C4-2B (cell line): ENCODE data around the gene LTBP4.

Source experiments
- CTCF ChIP-seq: fragments of 450-650 bp; conservative IDR thresholded peaks from 2 replicates; pipeline ENCODE4 v1.5.1; 2017; ENCODE audit warnings: mild to moderate bottlenecking
- ZFX ChIP-seq: fragments of 450-650 bp; IDR thresholded peaks from 2 replicates; pipeline ENCODE4 v1.6.1; 2017

- no peak for TF ChIP-seq CTCF
- no peak for TF ChIP-seq ZFX
Measured at GRCh38 chr19:40672573-40673299, 71.6 kb downstream of the LTBP4 start.
